RCC 7860 (cell line): ENCODE measurements around the gene TSPAN10.

ENCODE experiments used
- DNase-seq: peaks from one replicate; pipeline ENCODE4 v3.0.0-alpha.2; 2015; ENCODE audit warnings: low spot score
- FAIRE-seq: peaks from 2 replicates; lab custom pipeline; 2012; peaks lifted over from hg19 to GRCh38; lab: Jason Lieb, UNC

Gene TSPAN10

DNA sequence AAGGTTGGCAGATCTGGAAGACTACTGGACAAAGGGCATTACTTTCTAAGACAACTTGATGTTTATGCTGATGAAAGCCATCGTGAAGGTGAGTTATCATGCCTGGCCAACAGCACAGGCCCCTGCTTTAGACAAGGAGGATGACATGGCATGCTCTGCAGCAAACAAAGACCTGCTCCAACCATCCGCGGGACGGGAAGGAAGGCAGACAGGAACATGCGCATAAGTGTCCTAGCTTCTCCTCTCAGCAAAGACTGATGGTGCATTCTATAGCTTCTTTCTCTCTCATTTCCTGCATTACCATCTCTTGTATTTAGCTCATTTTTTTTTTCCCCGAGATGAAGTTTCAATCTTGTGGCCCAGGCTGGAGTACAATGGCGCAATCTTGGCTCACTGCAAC, 5.5 kb upstream of the TSPAN10 start:
- DNase-seq = no peak
- no peak for FAIRE-seq

DNA sequence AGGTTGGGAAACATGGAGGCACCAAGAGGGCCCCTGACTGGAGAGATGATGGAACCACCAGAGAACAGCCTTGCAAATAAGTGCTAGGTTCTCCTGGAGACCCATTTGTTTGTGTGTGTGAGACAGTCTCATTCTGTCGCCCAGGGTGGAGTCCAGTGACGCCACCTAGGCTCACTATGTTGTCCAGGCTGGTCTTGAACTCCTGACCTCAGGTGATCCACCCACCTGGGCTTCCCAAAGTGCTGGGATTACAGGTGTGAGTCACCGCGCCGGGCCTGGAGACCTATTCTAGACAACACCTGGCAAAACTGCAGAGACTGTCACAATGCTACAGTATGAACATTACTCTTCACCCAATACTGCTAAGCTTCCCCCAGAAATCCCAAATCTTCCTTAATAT, 1.6 kb upstream of the TSPAN10 start:
- FAIRE-seq (no peak), DNase-seq (no peak)

DNA sequence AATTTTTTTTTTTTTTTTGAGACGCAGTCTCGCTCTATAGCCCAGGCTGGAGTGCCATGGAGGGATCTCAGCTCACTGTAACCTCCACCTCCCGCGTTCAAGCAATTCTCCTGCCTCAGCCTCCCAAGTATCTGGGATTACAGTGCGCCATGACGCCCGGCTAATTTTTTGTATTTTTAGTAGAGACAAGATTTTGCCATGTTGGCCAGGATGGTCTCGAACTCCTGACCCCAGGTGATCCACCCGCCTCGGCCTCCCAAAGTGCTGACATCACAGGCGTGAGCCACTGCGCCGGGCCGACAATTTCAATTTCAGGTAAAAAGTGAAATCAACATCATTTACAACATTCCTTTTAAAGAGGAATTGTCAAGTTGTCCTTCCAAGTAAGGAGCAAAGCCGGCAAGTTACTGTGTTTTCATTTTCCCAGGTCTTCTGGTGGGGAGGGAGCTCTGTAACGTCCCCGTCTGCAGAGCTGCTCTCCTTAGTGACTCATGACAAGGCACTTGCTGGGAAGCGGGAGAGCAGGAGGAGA, 957 bp upstream of the TSPAN10 start:
- peak; percentile 73 for DNase-seq
- FAIRE-seq = no peak

DNA sequence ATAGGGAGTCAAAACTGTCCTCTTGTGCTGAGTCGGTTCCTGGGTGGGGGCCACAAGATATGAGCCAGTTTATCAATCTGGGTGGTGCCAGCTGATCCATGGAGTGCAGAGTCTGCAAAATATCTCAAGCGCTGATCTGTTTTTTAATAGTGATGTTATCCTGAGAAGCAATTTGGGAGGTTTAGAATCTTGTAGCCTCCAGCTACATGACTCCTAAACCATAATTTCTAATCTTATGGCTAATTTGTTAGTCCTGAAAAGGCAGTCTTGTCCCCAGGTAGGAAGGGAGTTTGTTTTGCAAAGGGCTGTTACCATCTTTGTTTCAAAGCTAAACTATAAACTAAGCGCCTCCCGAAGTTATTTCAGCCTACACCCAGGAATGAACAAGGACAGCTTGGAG, 1.7 kb downstream of the TSPAN10 start:
- FAIRE-seq (no peak), DNase-seq (no peak)

DNA sequence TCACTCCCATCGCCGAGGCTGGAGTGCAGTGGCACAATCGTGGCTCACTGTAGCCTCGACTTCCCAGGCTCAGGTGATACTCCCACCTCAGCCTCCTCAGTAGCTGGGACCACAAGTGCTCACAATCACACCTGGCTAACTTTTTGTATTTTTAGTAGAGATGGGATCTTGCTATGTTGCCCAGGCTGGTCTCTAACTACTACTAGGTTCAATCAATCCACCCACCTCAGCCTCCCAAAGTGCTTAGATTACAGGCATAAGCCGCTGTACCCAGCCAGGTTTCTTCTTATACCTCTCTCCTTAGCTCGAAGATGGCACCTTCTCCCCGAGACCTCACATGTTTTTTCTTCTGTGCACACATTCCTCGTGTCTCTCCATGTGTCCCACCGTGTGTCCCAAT, 3.0 kb downstream of the TSPAN10 start:
- DNase-seq (no peak), FAIRE-seq (no peak)

DNA sequence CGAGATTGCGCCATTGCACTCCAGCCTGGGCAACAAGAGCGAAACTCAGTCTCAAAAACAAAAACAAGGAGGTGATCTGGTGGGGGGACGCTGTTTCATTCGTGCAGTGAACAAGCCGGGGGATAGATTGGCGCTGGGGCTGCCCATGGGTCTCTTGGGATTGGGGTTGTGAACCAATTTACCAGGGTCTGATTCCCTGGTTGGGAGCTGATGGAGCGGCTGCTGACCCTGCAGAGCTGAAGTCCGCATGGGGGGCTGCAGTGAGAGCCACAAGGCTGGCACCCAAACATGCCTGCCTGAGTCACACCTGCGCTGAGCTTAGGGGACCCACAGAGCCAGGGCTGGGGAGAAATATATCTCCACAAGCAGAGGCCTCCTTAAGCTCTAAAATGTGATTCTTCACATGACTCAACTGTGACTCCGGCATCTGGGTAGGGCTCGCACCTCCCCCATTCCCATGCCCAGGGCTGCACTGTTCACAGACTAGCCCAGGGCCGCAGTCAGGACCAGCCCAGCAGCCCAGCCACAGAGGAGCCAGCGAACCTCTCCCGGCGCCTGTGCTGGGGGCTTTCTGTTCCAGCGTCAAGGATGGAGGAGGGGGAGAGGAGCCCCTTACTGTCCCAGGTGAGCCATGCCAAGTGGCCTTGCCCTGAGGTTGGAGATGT, 5.0 kb downstream of the TSPAN10 start:
- FAIRE-seq = peak; percentile 40
- DNase-seq = peak; percentile 77

DNA sequence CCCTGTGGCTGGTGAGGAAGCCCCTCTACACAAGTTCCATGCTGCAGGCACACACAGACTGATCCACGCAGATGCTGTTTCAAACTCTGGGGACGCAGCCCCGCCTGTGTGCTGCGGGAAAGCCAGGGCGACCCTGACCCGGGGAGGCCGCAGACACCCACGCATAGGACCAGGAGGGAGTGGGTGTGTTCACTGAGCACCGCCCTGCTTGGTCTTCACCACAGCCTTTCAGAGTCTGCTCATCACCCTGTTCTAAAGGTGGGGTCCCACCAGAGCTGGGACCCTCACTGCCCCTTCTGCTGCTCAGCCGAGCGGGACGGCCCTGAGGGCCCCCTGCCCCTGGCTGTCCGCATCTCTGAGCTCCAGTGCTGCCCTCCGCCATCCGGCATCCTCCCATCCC, 7.5 kb downstream of the TSPAN10 start:
- FAIRE-seq (no peak), DNase-seq (no peak)

DNA sequence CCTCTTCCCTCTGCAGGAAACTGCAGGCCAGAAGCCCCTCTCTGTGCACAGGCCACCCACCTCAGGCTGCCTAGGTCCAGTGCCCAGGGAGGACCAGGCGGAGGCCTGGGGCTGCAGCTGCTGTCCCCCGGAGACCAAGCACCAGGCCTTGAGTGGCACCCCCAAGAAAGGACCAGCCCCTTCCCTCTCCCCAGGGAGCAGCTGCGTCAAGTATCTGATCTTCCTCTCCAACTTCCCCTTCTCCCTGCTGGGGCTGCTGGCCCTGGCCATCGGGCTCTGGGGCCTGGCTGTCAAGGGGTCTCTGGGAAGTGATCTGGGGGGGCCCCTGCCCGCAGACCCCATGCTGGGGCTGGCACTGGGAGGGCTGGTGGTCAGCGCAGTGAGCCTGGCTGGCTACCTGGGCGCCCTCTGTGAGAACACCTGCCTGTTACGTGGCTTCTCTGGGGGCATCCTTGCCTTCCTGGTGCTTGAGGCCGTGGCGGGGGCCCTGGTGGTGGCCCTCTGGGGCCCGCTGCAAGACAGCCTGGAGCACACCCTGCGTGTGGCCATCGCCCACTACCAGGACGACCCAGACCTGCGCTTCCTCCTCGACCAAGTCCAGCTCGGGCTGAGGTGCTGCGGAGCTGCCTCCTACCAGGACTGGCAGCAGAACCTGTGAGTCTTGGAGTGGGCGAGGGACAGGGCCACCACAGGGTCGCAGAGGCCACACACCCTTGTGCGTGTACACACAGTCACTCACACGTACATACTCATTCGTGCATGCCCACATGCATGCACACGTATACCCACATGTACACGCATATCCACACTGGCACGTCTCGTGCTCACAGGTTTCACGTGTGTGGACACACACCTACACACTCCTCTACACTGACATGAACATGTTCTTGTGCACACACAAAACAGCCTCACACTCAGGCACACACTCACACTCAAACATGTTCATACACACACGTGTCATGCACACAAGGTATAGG, 8.3 kb downstream of the TSPAN10 start:
- FAIRE-seq = no peak

DNA sequence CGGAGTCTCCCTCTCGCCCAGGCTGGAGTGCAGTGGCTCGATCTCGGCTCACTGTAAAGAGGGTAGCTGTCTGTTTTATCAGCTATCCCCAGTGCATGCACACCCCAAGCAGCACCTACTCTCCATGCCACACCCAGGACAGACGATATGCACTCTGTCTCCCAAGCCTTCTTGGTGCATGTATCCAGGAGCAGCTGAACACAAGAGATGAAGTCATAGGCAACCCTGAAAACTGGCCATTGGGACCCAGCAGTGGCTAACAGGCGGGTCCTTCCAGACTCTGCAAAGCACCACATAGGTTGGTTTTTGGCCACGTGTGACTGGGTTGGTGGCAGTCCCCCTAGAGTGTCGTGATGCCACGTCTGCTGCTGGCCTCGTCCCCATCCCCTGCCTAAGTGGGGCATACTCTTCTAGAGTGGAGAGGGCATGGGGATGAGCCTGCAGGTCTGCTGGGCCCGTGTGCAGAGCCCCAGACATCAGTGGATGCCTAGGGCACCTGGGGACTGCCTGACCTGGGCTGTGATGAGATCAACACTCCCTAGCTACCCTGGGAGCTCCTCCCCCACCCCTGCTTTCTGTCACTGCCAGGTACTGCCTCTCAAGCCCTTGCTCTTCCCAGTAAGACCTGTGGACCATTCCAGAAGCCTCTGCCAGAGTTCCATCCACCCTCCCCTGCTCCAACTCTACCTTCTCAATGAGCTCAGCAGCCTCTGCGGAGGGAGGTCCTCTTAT, 10.0 kb downstream of the TSPAN10 start:
- no peak for FAIRE-seq
- DNase-seq = no peak

More for the DNA sequence above, 8.3 kb downstream of the TSPAN10 start:
- DNase-seq = no peak

DNA sequence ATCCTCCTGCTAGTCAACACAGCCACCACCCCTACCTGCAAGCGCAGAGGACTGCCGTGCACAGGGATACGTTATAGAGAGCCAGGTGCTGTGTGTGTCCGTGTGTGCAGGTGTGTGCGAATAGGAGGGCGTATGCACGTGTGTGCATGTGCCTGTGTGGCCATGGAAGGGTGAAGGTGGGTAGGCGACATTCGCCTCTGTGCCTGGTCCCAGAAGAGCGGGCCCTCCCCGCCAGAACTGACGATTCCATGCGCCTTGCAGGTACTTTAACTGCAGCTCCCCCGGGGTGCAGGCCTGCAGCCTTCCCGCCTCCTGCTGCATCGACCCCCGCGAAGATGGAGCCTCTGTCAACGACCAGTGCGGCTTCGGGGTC, 10.6 kb downstream of the TSPAN10 start:
- DNase-seq (no peak), FAIRE-seq (no peak)

DNA sequence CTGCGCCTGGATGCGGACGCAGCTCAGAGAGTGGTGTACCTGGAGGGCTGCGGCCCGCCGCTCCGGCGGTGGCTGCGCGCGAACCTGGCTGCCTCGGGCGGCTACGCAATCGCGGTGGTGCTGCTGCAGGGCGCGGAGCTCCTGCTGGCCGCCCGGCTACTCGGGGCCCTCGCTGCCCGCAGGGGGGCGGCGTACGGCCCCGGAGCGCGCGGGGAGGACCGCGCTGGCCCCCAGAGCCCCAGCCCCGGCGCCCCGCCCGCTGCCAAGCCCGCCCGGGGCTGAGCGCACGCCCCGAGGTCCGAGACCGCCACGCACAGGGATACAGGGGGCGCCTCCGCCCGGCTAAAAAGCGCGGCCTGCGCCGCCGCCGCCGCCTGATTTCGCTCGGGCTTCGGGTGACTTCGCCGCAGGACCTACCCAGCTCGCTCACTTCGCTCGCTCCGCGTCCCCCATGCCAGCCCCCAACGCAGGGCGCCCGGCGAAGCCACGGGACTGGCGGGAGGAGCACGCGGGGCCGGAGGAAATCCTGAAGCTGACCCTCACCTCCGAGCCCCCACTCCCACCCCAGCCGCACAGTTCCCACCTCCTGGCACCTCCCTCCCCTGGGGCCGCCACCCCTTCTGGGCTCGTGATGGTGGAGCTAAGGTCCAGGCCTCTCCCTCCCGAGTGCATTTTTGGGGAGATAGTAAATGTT, 11.2 kb downstream of the TSPAN10 start:
- DNase-seq (no peak), FAIRE-seq (no peak)

DNA sequence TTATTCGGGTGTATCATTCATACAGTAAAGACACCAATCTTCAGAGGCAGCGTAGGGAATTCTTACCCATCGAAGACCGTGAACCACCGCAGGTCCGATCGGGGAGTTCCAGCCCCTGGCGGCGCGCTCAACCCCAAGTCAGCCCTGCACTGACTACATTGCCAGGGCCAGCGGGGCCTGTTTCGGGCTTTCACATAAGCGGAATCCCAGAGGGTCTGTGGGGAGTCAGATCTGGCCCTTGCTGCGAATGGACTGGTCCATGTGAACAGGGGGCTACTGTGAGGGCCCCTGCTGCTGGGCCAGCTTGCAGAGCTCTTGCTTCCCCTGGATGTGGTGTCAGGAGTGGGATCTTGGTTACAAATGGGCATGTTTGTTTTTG, 11.7 kb downstream of the TSPAN10 start:
- no peak for DNase-seq
- FAIRE-seq = no peak

DNA sequence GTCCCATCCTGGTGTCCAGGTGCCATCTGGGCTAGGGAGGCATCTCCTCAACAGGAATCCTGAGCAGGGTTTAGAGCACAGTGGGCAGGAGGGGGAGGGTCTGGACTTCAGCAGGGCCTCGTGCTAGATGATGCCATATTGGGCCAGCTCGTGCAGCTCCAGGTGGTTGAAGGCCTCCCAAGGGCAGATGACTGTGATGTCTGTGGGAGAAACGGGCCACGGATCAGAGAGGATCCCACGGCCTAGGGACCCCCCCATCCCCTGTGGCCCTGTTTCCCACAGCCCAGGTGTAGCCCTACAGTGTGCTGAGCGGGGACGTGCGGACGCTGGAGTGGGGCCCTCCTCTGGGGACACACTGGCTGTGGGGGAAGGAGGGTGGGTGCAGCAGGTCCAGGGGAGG, 14.0 kb downstream of the TSPAN10 start:
- no peak for FAIRE-seq
- no peak for DNase-seq

DNA sequence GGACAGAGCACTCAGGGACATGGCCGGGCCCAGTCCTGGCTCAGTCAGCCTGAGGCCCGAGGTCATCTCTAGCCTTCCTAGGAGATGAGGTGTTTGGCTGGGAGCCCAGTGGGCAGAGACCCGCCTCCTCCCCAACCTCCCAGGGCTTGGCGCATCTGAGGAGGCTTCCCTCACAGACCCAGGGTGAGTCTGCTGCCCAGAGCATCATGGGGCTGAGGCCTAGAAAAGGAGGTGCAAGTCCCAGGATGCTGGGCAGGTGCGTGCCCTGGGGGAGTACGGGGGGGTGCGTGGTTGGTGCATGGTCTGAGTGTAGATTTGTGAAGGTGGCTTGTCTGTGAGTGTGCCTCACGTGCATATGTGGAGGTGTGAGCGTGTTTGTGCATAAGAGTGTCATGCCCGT, 14.7 kb downstream of the TSPAN10 start:
- FAIRE-seq = peak; percentile 87

DNA sequence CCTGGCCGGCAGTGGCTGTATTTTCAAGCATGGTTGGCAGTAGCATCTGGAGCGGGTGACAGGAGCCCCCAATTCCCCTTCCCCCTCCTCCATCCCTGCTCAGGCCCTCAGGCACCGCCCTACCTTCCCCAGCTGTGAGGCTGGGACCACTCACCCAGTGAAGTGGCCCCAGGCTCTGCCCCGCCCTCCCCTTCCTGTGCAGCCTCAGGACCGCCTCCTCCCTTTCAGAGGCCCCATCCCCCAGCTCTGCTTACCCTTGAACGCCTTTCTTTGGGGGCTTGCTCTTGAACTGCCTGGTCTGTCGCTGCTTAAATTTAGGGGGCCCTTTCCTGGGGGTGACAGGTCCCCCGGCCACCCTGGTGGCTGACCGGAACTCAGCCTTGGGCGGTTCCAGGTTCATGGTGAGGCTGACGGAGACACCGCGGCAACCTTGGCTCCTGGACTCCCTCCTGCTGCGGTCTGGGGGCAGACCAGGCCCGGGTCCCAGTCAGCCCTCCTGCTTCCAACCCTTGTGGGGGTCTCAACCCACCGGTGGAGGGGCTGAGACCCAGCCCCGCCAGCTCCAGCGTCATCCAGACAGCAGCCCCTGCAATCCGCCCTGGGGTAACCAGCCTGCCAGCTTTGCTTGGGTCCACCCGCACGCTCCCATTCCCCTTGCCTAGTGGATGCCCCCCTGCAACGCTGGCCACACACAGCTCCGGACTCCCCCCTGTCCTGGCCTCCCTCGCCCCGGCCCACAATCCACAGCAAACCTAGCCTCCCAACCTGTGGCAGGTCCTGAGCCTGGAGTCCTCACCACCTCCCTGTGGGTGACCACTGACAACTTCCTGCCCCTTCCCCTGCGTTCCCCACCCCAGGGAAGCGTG, 16.1 kb downstream of the TSPAN10 start:
- DNase-seq = no peak

More for the DNA sequence above, 14.7 kb downstream of the TSPAN10 start:
- DNase-seq = peak; percentile 79

DNA sequence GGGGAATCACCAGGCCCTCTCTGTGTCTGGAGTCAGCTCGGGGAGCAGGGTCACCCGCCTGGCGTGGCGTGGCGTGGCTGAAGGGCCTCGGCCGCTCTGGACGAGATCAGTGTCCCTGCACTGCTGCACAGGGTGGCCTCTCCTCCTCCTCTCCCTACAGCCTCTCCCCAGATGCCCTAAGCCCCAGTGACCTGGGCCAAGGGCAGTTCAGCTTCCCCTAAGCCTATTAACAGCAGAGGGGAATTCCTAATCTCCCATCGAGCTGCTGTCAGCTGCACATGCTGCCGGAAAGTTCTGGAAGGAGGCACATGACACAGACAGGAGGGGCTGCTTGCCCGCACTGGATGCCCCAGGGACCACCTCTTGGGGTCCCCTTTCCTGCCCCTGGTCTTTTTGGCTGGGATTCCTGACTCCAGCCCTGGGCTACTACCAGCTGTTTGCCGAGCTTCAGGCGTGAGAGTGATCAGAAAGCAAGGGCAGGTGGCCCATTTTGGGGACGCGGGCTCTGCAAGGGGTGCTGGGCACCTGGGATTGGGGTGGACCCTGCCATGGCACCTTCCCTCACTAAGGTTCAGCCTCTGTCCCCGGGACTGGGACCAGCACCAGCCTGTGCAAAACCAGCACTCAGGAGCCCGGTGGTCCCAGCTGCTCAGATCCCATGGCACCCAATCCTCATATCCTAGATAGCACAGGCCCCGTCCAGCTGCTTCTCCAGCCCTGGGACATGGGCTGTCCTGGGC, 18.6 kb downstream of the TSPAN10 start:
- FAIRE-seq (no peak), DNase-seq (no peak)

More for the DNA sequence above, 16.1 kb downstream of the TSPAN10 start:
- no peak for FAIRE-seq

DNA sequence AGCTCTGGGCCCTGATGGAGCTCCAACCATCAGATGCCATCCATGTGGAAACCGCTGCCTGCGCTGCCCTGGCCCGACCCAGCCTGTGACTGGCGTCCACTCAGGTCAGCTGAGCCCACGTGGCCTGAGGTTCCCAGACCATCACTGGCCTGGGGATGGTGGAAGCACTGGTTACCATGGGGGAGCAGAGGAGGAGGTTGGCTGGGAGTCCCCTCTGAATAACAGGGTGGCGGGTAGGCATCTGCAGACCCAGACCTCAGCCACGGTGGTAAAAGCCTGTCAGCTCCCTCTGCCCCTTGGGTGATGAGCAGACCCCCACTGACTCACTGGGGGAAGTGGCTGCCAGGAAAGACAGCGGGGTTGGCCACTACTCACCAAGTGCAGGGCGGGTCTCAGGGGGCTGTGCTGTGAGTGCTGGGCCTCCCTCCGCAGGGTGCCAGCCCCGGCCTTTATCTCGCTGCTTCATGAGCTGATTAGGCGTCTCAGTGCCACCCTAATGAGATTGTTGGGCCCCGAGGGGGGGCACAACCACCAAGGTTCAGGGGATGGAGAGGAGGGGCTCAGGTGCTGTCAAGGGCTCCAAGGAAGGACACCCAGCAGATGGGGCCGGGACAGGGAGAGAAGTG, 19.2 kb downstream of the TSPAN10 start, which contains the start of gene PDE6G:
PDE6G (minus strand) TSS at position 425 of the 626 bp plus-strand sequence. CDS start 3,237 bp downstream, outside the sequence.
- FAIRE-seq (no peak), DNase-seq (no peak)

DNA sequence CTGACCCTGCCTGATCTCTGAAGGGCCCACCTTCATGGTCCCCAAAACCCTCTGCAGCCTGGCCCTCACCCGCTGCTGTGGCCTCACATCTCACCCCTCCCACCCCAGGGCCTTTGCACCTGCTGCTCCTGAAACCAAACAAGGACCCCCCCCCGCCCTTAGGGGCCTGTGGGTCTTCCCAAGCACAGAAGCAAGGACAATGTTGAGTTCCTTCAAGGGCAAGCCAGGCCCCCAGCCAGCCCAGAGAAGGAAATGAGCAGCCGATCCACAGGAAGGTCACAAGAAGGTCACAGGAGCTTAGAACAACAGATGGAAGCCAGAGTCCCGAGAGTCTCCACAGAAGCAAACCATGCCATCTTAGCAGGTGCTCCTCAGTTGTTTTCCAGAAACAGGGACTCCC, 19.8 kb downstream of the TSPAN10 start:
- FAIRE-seq (no peak), DNase-seq (no peak)
